GM21526 (cell line): ENCODE data around the gene OR2V2.

Experiments used
- ATAC-seq: cut with Tn5 transposase; IDR thresholded peaks from one replicate; pipeline ENCODE4 v1.9.1; 2021; ENCODE audit warnings: moderate library complexity; ENCODE audit not compliant: unreplicated experiment, low FRiP score

OR2V2 gene

DNA sequence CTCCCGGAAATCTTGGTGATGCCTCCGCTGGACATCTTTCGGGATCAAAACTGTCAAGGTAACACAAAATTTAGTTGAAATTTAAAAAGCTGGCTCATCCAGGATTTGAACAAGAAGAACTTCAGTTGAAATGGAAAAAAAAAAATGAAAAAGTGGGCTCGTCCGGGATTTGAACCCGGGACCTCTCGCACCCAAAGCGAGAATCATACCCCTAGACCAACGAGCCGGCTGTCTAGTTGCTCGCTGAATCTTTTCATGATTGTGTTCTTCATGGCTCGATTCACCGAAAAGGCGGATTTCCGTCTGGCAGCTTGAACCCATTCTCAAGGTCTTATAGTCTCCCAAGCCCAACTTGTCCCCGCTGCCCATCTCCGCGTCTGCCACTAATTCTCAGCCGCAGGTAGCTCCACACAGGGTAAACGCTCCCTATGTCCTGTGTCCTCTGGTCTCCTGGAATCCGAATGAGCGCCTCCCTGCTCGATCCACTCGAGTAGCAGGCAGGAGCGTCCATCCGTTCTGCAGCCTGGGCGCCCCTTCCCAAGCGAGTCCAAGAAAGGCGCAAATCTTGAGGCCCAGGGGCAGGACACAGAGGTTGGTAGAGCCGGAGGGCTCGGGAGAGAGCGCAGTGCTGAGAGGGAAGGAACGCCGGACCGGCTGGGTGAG, 41.4 kb downstream of the OR2V2 start:
- ATAC-seq, result no peak

- no peak for ATAC-seq
Observed at GRCh38 chr5:181189363-181189961, 42.1 kb downstream of the OR2V2 start.

DNA sequence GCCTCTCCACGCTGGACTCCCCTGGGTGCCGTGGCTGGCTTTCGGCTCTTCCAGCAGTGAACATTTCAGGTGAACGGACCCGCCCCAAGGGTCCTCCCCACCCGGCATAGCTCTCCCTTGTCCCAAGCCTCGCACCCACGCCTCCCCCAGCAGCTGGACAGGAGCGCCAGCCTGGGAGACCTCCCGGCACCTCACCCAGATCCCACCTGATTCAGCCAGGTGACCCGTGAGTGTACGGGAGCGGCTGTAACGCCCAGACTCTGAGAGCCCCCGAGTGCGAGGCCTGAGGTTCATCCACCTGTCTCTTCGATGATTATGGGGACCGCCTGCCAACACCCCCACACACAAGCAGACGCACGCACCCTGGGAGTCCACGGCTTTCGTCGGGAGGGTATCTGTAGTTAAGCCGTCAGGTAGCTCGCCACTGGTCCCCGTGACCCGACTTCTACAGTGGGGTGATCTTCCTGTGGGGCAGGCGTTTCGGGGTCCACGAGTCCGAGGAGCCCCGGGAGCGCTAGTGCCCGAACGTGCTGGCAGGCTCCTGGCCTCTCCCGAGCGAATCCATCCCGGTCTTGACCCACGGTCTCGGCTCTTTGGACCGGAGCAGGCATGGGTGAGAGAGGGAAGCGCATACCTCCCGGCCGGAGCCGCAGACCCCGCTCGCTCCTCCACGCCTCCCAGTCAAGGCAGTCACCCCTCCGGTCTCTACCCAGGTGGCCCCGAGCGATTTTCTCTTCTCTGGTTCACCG, 42.8 kb downstream of the OR2V2 start:
- ATAC-seq, result no peak

DNA sequence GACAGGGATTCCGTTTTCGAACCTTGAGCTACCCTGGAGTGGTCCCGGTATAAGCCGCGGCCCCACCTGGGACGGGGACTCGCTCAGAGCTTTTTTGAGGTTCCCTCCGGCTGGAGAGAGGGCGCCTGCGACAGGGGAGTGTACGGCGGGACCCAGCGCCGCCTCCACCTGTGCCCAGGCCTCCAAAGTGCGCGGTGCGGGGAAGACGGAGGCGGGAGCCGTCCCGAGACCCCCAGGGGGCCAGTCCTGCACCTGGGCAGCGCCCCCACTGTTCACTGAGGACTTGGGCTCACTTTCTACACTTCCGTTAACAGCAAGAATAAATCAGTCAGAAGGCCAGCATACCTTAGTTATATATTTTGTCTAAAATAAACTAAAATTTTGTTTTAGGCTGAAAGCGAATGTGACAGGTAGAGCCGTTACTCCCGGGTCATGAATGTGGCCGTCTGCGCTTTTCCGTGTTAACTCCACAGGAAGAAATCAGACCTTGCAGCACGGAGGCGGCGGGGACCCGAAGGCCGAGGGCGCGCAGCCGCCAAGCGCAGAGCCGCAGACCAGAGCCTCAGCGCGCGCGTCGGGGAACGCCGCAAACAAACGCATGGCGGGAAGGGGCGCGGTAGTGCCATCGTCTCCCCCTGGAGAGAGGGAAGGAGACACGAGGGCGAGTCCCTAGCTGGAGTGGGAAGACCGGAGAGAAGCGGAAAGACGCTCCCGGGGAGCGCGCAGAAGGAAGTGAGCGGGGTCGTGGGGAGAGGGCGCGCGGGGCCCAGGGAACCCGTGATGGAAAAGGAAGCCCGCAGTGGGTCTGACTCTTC, 43.5 kb downstream of the OR2V2 start:
- ATAC-seq, result peak; percentile 3

DNA sequence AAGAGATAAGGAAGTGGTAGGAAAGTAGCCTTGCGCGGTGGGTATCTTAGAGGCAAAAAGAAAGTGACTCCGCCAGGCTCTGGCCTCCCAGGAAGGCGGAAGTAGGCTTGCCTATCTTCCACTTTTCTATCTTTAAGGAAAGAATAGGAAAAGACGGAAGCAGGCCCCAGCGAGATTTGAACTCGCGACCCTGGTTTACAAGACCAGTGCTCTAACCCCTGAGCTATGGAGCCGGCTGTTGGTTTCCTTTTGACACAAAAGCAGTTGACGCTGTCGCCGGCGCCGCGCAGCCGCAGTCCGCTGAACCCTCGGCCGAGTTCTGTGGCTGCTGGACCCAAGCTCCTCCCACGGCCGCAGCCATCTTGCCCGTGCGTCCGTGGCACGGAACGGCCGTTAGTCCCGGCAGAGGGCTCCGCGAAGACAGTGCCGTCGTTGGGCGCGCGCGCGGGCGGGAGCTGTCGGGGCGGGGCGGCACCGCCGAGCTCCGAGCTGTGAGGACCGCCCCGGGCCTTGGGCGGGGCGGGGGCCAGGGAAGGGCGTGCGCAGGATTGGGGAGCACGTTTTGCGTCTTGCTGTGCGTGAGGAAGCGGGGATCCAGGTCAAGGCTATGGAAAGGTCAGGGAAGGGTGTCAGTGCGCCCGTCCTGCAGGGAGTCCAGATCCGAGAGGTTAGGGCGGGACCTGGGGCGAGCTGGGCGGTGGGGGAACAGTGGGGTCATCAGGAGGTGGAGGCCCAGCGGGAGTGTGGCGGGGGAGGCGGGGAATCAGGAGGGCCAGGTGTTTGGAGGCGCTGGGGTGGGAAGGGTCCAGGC, 44.3 kb downstream of the OR2V2 start:
- peak; percentile 53 for ATAC-seq

- ATAC-seq, result no peak
Observed at GRCh38 chr5:181192337-181193046, 45.1 kb downstream of the OR2V2 start.

- no peak for ATAC-seq
Observed at GRCh38 chr5:181193656-181194055, 46.3 kb downstream of the OR2V2 start.

DNA sequence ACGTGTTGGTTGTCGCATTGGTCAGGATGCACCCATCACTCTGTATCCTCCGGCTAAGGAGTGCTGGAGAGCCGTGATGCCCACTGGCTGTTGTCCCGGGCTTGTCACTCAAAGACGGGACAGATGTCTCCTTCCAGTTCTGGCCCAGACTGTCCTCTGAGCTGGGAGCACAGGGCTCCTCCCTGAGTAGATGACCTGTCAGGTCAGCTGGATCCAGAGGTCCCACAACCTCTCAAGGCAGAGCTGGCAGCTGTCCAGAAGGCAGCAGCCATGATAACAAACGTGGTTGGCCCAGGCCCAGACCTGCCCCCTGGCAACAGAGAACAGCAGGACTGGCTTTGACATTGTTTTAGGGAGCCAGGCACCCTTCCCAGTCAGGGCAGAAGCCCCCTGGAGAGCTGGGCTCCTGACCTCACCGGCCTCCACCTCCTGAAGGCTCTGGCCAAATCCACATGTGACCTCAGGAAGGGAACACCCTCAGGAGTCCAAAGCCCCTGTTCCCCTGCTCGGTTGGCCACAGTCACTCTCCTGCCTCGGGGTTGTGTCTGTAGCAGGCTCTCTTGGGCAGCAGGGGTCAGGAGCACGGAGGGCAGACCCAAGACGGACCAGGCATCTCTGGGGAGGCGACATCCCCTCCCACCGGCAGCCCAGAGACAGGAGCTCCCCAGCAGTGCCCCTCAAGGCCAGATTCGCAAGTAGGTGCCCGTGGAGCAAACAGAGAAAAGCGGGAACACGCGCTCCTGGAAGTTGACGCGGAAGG, 47.3 kb downstream of the OR2V2 start:
- ATAC-seq, result no peak

GRCh38 chr5:181195249-181195761, 47.9 kb downstream of the OR2V2 start:
- ATAC-seq, result no peak

GRCh38 chr5:181197326-181197951, 50.1 kb downstream of the OR2V2 start:
- ATAC-seq, result no peak

- no peak for ATAC-seq
Observed at GRCh38 chr5:181198106-181198685, 50.8 kb downstream of the OR2V2 start.

- peak; percentile 48 for ATAC-seq
Observed at GRCh38 chr5:181198905-181199519, 51.6 kb downstream of the OR2V2 start.

DNA sequence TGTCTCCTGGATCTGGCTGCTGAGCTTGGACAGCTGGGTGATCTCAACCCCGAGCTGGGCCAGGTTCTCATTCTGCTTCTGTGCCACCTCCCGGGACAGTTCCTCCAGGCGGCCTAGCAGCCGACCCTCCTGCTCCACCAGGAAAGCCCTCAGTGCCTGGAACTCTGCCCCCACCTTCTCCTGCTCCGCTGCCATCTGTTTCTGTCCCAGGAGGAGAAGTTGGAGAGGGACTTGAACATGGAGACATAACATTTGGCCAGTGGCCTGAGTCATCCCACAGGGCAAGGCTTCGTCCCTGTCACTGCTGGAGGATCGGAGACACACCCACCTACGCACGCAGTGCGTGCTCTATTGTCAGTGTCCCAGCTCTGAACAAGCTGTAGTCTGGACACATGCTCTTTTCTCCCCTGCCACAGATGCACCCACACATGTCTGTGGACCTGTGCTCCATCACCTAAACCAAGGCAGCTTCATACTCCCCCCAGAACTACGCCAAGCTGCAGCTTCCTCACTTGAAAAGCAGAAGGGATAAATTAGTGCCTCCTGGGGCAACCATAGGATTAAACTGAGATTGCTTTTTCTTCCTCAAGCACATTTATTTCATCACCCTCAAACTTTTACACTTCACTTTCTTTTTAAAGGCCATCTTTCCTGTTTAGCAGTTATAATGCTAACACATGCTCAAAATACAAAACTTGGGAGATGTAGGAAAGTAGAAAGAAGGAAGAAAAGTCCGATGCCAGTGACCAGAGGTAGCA, 52.7 kb downstream of the OR2V2 start:
- no peak for ATAC-seq

- no peak for ATAC-seq
Observed at GRCh38 chr5:181200816-181201215, 53.4 kb downstream of the OR2V2 start.

- ATAC-seq, result no peak
Observed at GRCh38 chr5:181203093-181203711, 55.8 kb downstream of the OR2V2 start.

DNA sequence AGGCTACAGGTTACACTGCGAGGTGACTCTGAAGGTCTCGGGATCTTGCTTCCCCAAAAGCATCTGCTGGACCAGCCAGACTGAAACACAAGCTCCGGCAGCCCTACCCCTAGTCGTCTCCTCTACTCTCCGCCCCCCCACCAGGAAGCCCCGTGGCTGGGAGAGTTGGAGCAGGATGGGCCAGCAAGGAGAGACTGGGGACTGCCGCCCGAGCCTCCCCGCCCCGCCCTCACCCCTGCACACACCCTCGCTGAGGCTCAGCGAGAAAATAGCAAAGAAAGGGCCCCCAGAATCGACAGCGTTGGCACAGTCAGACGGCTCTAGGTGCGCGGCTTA, 56.4 kb downstream of the OR2V2 start:
- no peak for ATAC-seq
